Suprapubic skin (tissue), 4 donors: ENCODE measurements around the gene UBE4B. TPM values are rescaled to one million over a fixed set of nuclear protein-coding genes. Genes with fewer than 3 reads are reported as not detected.
A peak's percentile ranks its signal among the peaks of the same experiment; 100 is the strongest.

Experiments used
- DNase-seq, 2 donors: peaks; one replicate each; pipeline ENCODE4 v3.0.0-alpha.2; 2019; ENCODE audit warnings: low spot score in 2 of 2
- H3K27ac ChIP-seq: fragments of 200-600 bp; sonication (generic); one replicate; pipeline ENCODE4 v1.5.1; 2019
- H3K27me3 ChIP-seq: fragments of 200-600 bp; sonication (generic); one replicate; pipeline ENCODE4 v1.5.1; 2019
- H3K36me3 ChIP-seq: fragments of 200-600 bp; sonication (generic); one replicate; pipeline ENCODE4 v1.5.1; 2019
- H3K4me1 ChIP-seq: fragments of 200-600 bp; sonication (generic); one replicate; pipeline ENCODE4 v1.5.1; 2019
- H3K4me3 ChIP-seq: fragments of 200-600 bp; sonication (generic); one replicate; pipeline ENCODE4 v1.5.1; 2019; ENCODE audit warnings: mild to moderate bottlenecking
- H3K9me3 ChIP-seq: fragments of 200-600 bp; sonication (generic); one replicate; pipeline ENCODE4 v1.5.1; 2019
- CTCF ChIP-seq, 2 donors: fragments of 200-600 bp in 1 of 2; fragments of 450-650 bp in 1 of 2; sonication (generic) in 1 of 2; IDR thresholded peaks; one replicate each; pipeline ENCODE4 v1.5.1; 2016 to 2019; ENCODE audit warnings: antibody characterized with exemption in 2 of 2, mild to moderate bottlenecking in 1 of 2, moderate library complexity in 1 of 2
- EP300 ChIP-seq: sonication (generic); formaldehyde crosslinking; IDR thresholded peaks from one replicate; pipeline ENCODE4 v1.6.1; 2017; ENCODE audit warnings: antibody characterized with exemption
- POLR2A ChIP-seq, 2 donors: fragments of 450-650 bp; IDR thresholded peaks; one replicate each; pipeline ENCODE4 v1.6.1; 2017; ENCODE audit warnings: antibody characterized with exemption in 2 of 2, mild to moderate bottlenecking in 2 of 2, moderate library complexity in 2 of 2
- POLR2AphosphoS5 ChIP-seq, 3 donors: sonication (generic); formaldehyde crosslinking; IDR thresholded peaks; one replicate each; pipeline ENCODE4 v1.6.1; 2017; ENCODE audit warnings: antibody characterized with exemption in 3 of 3
- WGBS: methylation state at CpG from one replicate; pipeline ENCODE4 v1.1.5; 2018; 5-methylcytosine and 5-hydroxymethylcytosine counted together
- total RNA-seq, 4 donors: library from RNA; depleted of rRNA; stranded (reverse); fragments of >200 nt; gene quantifications; one replicate each; pipeline ENCODE4 v1.1.0, GENCODE V29; 2016

Gene UBE4B
- total RNA-seq, 4 donors from 2014 or later = 65.6 to 145 (median 96.5) TPM

- Histone ChIP-seq H3K27me3 (no peaks in the 10 kb centered on the region), H3K4me1 (peaks cover 54% of the 10 kb centered on the region), H3K9me3 (no peaks in the 10 kb centered on the region), H3K36me3 (no peaks in the 10 kb centered on the region), H3K4me3 (no peak overlapping the region), H3K27ac (peak overlapping the region; percentile 32)
- no peak for DNase-seq
- TF ChIP-seq EP300 (no peak), POLR2A (IDR thresholded peaks at IDR 0.05) (no peak), POLR2AphosphoS5 (IDR thresholded peaks at IDR 0.05) (no peak), CTCF (IDR thresholded peaks at IDR 0.05) (no peak)
- WGBS = 84% methylated on average over 7 of the region's 8 CpGs
Measured at GRCh38 chr1:10059342-10059718, 26.6 kb downstream of the UBE4B start.

- WGBS = 87% methylated on average over 8 of the region's 8 CpGs
- no peak overlapping the region for H3K27ac ChIP-seq
- no peaks in the 10 kb centered on the region for H3K36me3 ChIP-seq
- no peak for DNase-seq
- H3K4me3 ChIP-seq = no peak overlapping the region
- H3K27me3 ChIP-seq = no peaks in the 10 kb centered on the region
- no peaks in the 10 kb centered on the region for H3K9me3 ChIP-seq
- TF ChIP-seq POLR2AphosphoS5 (IDR thresholded peaks at IDR 0.05) = no peak
- TF ChIP-seq CTCF (IDR thresholded peaks at IDR 0.05) = no peak
- no peak for TF ChIP-seq POLR2A (IDR thresholded peaks at IDR 0.05)
- no peak for TF ChIP-seq EP300
- H3K4me1 ChIP-seq = peaks cover 63% of the 10 kb centered on the region
Measured at GRCh38 chr1:10060311-10061100, 27.7 kb downstream of the UBE4B start.

GRCh38 chr1:10061276-10061675, 28.5 kb downstream of the UBE4B start:
- Histone ChIP-seq H3K36me3 (no peaks in the 10 kb centered on the region), H3K9me3 (no peaks in the 10 kb centered on the region), H3K27me3 (no peaks in the 10 kb centered on the region), H3K4me3 (no peak overlapping the region), H3K27ac (no peak overlapping the region), H3K4me1 (peaks cover 61% of the 10 kb centered on the region)
- TF ChIP-seq POLR2AphosphoS5 (IDR thresholded peaks at IDR 0.05) = no peak
- no peak for TF ChIP-seq POLR2A (IDR thresholded peaks at IDR 0.05)
- TF ChIP-seq EP300 = no peak
- TF ChIP-seq CTCF (IDR thresholded peaks at IDR 0.05) = no peak
- no peak for DNase-seq
- WGBS = 89% methylated on average over 4 of the region's 5 CpGs

GRCh38 chr1:10063878-10064277, 31.1 kb downstream of the UBE4B start:
- H3K36me3 ChIP-seq = no peaks in the 10 kb centered on the region
- H3K9me3 ChIP-seq = no peaks in the 10 kb centered on the region
- no peak overlapping the region for H3K4me3 ChIP-seq
- DNase-seq = no peak
- WGBS = 61% methylated on average over 7 of the region's 7 CpGs
- H3K27ac ChIP-seq = peak overlapping the region; percentile 80
- peaks cover 58% of the 10 kb centered on the region for H3K4me1 ChIP-seq
- no peaks in the 10 kb centered on the region for H3K27me3 ChIP-seq
- no peak for TF ChIP-seq POLR2A (IDR thresholded peaks at IDR 0.05)
- TF ChIP-seq POLR2AphosphoS5 (IDR thresholded peaks at IDR 0.05) = no peak
- no peak for TF ChIP-seq EP300
- no peak for TF ChIP-seq CTCF (IDR thresholded peaks at IDR 0.05)

- peaks cover 53% of the 10 kb centered on the region for H3K4me1 ChIP-seq
Measured at GRCh38 chr1:10064416-10065343, 31.9 kb downstream of the UBE4B start.

More at GRCh38 chr1:10064416-10065343, 31.9 kb downstream of the UBE4B start:
- H3K27me3 ChIP-seq = no peaks in the 10 kb centered on the region
- H3K36me3 ChIP-seq = no peaks in the 10 kb centered on the region
- peak overlapping the region; percentile 80 for H3K27ac ChIP-seq
- TF ChIP-seq POLR2AphosphoS5 (IDR thresholded peaks at IDR 0.05) (no peak), EP300 (no peak), CTCF (IDR thresholded peaks at IDR 0.05) (no peak), POLR2A (IDR thresholded peaks at IDR 0.05) (no peak)
- no peak overlapping the region for H3K4me3 ChIP-seq
- 77% methylated on average over 8 of the region's 8 CpGs for WGBS
- H3K9me3 ChIP-seq = no peaks in the 10 kb centered on the region
- DNase-seq = no peak
